GM21529 (cell line): Measurements from ENCODE around the gene LGI4.

Experiments used
- ATAC-seq: cut with Tn5 transposase; IDR thresholded peaks from one replicate; pipeline ENCODE4 v1.9.1; 2021; ENCODE audit not compliant: unreplicated experiment

The LGI4 gene

GRCh38 chr19:35088131-35088913 lies 46.5 kb downstream of the LGI4 start:
- ATAC-seq: no peak

DNA sequence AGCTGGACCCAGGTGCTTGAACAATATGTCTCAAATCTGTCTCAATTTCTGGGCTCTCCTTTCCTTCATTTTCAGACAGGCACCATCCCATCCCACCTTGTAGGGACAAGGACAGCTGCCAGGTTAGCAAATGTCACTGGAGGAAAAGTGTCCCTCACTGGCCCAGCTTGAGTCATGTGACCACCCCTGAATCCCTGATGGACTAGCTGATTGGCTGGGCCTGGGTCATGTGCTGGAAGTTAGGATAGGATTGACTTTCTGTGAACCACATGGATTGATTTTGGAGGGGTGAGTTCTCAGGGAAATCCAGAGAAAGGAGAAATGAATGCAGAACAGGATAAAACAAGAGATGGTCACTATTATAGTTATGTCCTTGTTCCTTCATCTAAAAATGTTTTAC lies 47.5 kb downstream of the LGI4 start:
- ATAC-seq: no peak

- ATAC-seq: no peak
These were observed 48.4 kb downstream of the LGI4 start for GRCh38 chr19:35086455-35086854.

GRCh38 chr19:35085947-35086346 lies 48.9 kb downstream of the LGI4 start:
- ATAC-seq: peak; percentile 44

DNA sequence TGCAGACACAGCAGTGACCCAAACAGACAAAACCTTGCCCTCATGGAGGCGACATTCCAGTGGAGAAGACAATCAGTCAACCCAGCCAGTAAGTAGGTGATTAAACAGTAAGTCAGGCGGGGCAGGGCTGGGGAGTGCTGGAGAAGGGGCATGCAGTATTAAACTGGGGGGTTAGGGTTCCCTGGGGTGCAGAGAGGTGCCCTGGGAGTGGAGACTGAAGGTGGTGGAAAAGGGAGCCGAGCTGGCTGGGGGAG lies 50.4 kb downstream of the LGI4 start:
- ATAC-seq: no peak

- no peak for ATAC-seq
These were observed 51.0 kb downstream of the LGI4 start for GRCh38 chr19:35083691-35084508.

GRCh38 chr19:35081201-35081600 lies 53.7 kb downstream of the LGI4 start:
- ATAC-seq: no peak

DNA sequence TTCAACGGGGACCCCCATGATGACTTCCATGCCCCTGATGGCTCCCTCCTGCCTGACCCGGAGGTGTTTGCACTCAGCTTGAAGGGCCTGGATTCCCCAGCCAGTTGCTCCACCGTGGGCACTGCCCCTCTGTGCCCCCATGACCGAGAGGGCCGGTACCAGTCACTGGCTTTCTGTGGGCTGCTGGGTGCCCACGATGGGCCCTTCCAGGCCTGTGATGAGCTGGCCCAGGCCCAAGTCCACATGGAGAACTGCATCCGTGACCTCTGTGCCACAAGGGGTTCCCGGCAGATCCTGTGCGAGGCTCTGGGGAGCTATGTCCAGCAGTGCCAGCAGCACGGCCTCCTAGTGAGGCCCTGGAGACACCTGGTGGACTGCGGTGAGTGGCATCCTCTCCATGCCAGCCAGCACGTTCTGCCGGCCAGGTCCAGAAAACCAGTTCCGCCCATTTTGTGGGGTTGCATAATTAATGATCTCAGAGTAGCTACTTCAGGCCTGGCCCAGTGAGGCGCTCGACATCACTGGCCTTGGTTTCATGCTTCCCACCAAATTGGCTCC lies 54.2 kb downstream of the LGI4 start:
- no peak for ATAC-seq

- ATAC-seq: no peak
These were observed 55.0 kb downstream of the LGI4 start for GRCh38 chr19:35079826-35080225.

DNA sequence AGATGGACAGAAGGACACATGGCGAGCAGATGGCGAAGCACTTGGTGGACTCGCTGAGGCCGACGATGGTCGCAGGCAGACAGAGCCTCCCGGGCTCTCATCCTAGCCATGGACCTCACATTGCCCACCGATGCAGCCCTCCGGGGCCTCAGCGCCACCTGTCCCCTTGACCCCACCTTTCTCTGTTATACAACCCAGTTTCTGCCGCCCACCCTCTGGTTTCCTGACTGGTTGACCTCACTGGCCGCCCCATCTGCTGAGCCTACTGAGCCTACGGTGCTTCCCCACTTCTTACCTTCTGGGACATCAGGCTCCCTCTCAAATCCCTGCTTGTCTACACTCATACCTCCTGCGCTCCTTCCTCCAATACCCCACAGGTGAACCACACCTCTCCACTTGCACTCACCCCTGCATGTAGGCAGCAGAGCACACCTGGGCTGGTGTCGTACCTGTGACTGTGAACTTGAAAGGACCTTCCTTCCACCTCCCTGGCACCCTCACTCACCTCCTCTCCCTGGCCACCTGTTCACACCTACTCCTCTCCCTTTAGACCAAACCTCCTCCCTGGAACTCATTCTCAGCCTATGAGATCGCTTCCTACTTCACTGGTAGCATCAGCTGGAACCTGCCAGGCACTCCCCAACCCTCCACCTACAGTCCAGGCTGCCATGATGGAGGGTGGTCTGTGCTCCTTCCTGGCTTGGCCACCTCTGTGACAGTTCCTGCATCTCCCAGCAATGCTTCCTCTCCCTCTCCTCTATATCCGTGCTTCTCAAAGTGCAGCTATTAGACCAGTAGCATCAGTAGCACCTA lies 57.2 kb downstream of the LGI4 start:
- no peak for ATAC-seq

- ATAC-seq: no peak
These were observed 58.2 kb downstream of the LGI4 start for GRCh38 chr19:35076657-35077056.

- no peak for ATAC-seq
These were observed 58.9 kb downstream of the LGI4 start for GRCh38 chr19:35076026-35076370.

DNA sequence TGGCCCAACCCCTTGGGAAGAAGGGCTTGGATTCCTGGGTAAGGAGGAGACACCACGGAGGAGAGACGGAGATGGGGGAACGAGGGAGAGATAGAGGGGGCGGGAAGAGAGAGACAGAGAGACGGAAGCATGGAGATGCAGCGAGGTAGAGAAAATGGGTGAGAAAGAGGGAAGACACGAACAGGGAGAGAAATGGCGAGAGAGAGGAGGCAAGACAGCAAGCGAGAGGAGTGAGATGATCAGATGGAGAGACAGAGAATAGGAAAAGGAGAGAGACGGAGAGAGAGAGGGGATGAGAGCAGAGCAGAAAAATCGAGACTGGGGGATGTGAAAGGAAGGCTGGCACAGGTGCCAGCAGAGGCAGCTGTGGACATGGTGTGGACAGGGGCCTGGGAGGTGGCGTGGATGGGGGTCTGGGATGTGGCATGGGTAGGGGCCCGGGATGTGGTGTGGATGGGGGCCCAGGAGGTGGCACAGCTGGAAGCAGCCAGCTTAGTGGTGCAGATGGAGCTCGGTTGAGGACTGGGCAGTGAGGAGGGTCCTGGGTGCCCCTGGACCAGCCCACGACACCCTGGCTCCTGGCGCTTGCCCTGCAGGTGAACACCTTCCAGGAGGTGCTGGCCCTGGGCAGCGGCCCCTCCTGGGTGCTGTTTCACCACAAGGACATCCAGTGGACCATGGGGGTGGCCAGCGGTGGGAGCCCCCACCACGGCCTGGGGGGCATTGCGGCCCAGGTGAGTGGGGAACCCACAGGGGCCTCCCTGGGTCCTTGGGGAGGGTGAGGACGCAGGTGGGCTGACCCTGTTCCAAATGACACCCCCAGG lies 59.4 kb downstream of the LGI4 start:
- ATAC-seq: no peak
